GM23338 (cell line): ENCODE measurements around the gene KLHL25.

Experiments used
- CTCF ChIP-seq, 2 experiments: fragments of 200-600 bp in 1 of 2; sonication (generic) in 1 of 2; conservative IDR thresholded peaks; 2 replicates each; pipeline versions ENCODE4 v1.5.1 to v1.6.1; 2016 to 2017; ENCODE audit warnings: antibody characterized with exemption in 2 of 2, low read depth in 2 of 2, mild to moderate bottlenecking in 2 of 2, moderate library complexity in 1 of 2
- ETS1 ChIP-seq: IDR thresholded peaks from 2 replicates; pipeline ENCODE4 v1.6.1; 2016; ENCODE audit warnings: antibody characterized with exemption
- EZH2 ChIP-seq: fragments of 200-600 bp; sonication (generic); IDR thresholded peaks from one replicate; pipeline ENCODE4 v1.8.0; 2017; ENCODE audit warnings: antibody characterized with exemption, mild to moderate bottlenecking, low read depth; ENCODE audit not compliant: unreplicated experiment
- EZH2phosphoT487 ChIP-seq: fragments of 200-600 bp; sonication (generic); IDR thresholded peaks from one replicate; pipeline ENCODE4 v1.8.1; 2018; ENCODE audit warnings: antibody characterized with exemption; ENCODE audit not compliant: unreplicated experiment
- POLR2AphosphoS5 ChIP-seq: IDR thresholded peaks from 2 replicates; pipeline ENCODE4 v1.6.1; 2016; ENCODE audit warnings: antibody characterized with exemption, low read depth
- REST ChIP-seq: IDR thresholded peaks from one replicate; pipeline ENCODE4 v1.6.1; 2018; ENCODE audit warnings: antibody characterized with exemption; ENCODE audit not compliant: unreplicated experiment
- STAT1 ChIP-seq: IDR thresholded peaks from one replicate; pipeline ENCODE4 v1.6.1; 2016; ENCODE audit warnings: antibody characterized with exemption; ENCODE audit not compliant: unreplicated experiment
- ZNF331 ChIP-seq: fragments of 250-450 bp; sonication (Bioruptor Pico); IDR thresholded peaks from 2 replicates; pipeline ENCODE4 v1.5.0; 2020; ENCODE audit warnings: low read depth, mild to moderate bottlenecking, moderate library complexity

DNA sequence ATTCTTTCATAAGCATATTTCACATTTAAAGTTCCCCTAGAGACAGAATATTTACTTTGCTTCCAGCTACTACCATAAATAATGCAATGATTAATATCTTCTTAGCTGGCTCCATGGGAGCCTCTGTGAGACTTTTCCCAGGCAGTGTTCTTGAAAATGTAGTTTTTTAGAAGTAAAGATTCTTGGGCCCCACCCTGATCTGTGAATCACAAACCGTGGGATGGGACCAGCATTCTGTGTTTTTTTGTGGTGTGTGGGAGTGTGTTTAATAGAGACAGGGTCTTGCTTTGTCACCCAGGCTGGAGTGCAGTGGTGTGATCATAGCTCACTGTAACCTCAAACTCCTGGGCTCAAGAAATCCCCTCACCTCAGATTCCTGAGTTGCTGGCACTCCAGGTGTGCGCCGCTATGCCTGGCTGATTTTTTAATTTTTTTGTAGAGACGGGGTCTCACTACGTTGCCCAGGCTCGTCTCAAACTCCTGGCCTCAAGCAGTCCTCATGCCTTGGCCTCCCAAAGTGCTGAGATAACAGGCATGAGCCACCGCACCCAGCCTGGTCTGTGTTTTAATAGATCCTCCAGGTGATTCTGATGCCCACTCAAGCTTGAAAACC is 83.0 kb downstream of the KLHL25 start:
- TF ChIP-seq EZH2 (no peak), POLR2AphosphoS5 (no peak), REST (no peak), CTCF (conservative IDR thresholded peaks at IDR 0.05; ENCODE audit: low read depth in 2 of 2) (no peak), EZH2phosphoT487 (no peak), STAT1 (no peak), ETS1 (no peak), ZNF331 (CRISPR knock-in tag) (no peak)
